NCI-H1694 (cell line): ENCODE data around the gene ADRB1.

Experiments
- DNase-seq: peaks from one replicate; lab custom pipeline; 2025; lab: John Stamatoyannopoulos, UW

Gene ADRB1

GRCh38 chr10:114026189-114027040 is 17.3 kb upstream of the ADRB1 start:
- no peak for DNase-seq

GRCh38 chr10:114027041-114027394 is 16.6 kb upstream of the ADRB1 start:
- no peak for DNase-seq

- DNase-seq = no peak
Observed at GRCh38 chr10:114027951-114028350, 15.7 kb upstream of the ADRB1 start.

DNA sequence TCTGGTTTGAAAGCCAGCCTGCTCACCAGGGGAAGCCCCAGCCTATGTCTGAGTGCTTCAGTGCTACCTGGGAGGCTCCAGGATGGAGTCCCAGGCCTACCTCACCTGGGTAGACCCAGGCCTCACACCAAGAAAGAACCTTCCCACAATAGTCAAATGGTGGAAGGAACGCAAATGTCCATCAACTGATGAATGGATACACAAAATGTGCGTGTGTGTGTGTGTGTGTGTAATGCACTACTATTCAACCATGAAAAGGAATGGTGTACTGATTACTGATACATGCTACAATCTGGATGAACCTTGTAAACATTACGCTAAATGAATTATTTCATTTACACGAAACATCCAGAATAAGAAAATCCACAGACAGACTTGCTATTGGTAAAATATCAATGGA is 15.2 kb upstream of the ADRB1 start:
- no peak for DNase-seq

DNA sequence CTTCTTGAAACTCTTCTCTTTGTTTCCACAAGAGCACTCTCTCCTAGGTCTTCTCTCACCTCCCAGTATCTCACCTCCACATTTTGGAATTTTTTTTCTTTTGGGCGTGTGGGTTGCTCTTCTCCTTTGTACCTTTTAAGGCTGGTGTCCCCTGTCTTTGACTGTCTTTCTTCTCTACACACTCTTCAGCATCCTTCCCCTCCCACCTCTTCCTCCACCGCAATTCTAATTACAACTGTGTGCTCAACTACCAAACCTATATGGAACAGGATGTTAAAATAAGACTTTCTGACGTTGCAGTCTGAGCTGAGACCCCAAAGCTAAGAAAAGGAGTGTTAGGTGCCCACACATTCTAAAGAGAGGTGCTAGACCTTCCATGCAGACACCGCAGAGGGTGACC is 14.0 kb upstream of the ADRB1 start:
- DNase-seq = no peak

GRCh38 chr10:114030140-114030539 is 13.5 kb upstream of the ADRB1 start:
- DNase-seq = no peak

GRCh38 chr10:114031073-114031972 is 12.3 kb upstream of the ADRB1 start:
- DNase-seq = no peak

DNA sequence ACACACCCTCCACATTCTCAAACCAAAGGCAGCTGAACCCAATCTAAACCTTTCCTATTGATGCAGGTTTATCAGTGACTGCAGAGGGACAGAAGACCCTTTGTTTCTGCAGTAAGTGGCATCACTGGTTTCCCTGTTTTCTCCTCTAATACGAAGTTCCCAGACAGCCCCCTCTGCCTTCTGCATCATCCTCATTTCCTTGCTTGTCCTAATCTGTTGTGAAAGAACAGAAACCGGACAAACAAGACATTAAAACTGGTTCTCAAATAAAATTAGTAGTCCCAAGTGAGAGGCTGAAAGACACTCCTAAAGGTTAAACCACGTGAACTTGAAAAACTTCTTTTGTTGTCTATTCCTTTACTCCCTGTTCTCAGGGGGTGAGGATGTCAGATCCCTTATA is 10.1 kb upstream of the ADRB1 start:
- no peak for DNase-seq

- no peak for DNase-seq
Observed at GRCh38 chr10:114034923-114035645, 8.6 kb upstream of the ADRB1 start.

DNA sequence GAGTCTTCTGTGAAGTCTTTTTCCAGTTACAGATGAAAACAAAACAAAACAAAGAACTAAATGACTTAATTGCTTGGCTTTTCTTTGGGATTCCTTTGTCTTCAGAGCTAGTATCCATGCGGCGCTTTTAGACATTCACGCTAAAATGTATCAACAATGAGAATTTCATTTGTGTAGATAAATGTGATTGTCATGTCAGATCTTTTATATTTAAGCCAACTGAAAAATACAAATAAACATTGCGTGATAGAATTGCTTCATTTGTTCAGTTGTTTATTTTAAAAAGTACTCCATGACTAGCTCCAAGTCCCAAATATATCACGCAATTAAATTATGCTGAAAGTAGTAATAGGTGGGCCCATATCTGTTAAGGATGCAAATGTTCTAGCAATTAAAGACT is 7.9 kb upstream of the ADRB1 start:
- no peak for DNase-seq

GRCh38 chr10:114038819-114039218 is 4.8 kb upstream of the ADRB1 start:
- DNase-seq = no peak

DNA sequence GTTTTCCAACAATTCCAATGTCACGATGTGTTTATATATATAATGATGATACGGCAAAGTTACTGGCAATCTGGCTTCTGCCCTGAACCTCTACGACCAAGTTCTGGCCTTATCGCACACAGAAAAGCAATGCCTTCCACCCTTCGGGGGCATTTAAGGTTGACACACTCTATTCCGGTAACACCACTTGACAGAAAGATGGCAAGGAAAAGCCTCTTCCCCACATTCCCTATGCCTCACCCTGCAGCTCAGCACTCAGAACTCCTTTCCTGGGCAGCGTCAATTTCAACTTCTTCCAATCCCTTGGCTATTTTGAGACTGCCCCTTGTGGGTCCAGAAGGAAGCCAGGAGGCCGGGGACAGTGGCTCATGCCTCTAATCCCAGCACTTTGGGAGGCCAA is 2.5 kb upstream of the ADRB1 start:
- no peak for DNase-seq

GRCh38 chr10:114042895-114043531 is 653 bp upstream of the ADRB1 start:
- no peak for DNase-seq

DNA sequence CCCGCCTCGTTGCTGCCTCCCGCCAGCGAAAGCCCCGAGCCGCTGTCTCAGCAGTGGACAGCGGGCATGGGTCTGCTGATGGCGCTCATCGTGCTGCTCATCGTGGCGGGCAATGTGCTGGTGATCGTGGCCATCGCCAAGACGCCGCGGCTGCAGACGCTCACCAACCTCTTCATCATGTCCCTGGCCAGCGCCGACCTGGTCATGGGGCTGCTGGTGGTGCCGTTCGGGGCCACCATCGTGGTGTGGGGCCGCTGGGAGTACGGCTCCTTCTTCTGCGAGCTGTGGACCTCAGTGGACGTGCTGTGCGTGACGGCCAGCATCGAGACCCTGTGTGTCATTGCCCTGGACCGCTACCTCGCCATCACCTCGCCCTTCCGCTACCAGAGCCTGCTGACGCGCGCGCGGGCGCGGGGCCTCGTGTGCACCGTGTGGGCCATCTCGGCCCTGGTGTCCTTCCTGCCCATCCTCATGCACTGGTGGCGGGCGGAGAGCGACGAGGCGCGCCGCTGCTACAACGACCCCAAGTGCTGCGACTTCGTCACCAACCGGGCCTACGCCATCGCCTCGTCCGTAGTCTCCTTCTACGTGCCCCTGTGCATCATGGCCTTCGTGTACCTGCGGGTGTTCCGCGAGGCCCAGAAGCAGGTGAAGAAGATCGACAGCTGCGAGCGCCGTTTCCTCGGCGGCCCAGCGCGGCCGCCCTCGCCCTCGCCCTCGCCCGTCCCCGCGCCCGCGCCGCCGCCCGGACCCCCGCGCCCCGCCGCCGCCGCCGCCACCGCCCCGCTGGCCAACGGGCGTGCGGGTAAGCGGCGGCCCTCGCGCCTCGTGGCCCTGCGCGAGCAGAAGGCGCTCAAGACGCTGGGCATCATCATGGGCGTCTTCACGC is 825 bp downstream of the ADRB1 start:
- DNase-seq = no peak

DNA sequence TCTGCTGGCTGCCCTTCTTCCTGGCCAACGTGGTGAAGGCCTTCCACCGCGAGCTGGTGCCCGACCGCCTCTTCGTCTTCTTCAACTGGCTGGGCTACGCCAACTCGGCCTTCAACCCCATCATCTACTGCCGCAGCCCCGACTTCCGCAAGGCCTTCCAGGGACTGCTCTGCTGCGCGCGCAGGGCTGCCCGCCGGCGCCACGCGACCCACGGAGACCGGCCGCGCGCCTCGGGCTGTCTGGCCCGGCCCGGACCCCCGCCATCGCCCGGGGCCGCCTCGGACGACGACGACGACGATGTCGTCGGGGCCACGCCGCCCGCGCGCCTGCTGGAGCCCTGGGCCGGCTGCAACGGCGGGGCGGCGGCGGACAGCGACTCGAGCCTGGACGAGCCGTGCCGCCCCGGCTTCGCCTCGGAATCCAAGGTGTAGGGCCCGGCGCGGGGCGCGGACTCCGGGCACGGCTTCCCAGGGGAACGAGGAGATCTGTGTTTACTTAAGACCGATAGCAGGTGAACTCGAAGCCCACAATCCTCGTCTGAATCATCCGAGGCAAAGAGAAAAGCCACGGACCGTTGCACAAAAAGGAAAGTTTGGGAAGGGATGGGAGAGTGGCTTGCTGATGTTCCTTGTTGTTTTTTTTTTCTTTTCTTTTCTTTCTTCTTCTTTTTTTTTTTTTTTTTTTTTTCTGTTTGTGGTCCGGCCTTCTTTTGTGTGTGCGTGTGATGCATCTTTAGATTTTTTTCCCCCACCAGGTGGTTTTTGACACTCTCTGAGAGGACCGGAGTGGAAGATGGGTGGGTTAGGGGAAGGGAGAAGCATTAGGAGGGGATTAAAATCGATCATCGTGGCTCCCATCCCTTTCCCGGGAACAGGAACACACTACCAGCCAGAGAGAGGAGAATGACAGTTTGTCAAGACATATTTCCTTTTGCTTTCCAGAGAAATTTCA is 1.7 kb downstream of the ADRB1 start:
- no peak for DNase-seq

GRCh38 chr10:114046087-114046458 is 2.4 kb downstream of the ADRB1 start:
- DNase-seq = no peak

GRCh38 chr10:114048472-114048871 is 4.8 kb downstream of the ADRB1 start:
- DNase-seq = no peak

GRCh38 chr10:114051714-114052113 is 8.0 kb downstream of the ADRB1 start:
- no peak for DNase-seq

- DNase-seq = no peak
Observed at GRCh38 chr10:114052255-114052654, 8.6 kb downstream of the ADRB1 start.

DNA sequence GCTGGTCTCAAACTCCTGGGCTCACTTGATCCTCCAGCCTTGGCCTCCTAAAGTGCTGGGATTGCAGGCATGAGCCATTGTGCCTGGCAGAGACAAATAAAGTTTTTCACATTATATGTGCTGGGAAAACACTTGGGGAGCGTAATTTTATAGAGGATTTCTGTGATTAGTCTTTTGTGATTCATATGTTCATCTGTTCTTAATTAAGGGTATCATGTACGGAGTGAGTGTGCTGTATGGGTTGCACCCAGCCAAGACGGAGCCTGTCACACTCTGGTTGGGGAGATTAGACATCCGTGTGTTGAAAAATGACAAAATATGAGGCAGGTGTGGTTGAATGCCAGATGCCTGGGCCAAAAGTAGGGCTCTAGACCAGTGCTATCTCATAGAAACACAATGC is 10.3 kb downstream of the ADRB1 start:
- no peak for DNase-seq
